Measurements from ENCODE around the gene TAB2. TPM values are rescaled to one million over a fixed set of nuclear protein-coding genes. Genes with fewer than 3 reads are reported as not detected.

The TAB2 gene
- total RNA-seq, 4 donors from 2014 or later, result 48.2 to 84.6 (median 52.8) TPM

DNA sequence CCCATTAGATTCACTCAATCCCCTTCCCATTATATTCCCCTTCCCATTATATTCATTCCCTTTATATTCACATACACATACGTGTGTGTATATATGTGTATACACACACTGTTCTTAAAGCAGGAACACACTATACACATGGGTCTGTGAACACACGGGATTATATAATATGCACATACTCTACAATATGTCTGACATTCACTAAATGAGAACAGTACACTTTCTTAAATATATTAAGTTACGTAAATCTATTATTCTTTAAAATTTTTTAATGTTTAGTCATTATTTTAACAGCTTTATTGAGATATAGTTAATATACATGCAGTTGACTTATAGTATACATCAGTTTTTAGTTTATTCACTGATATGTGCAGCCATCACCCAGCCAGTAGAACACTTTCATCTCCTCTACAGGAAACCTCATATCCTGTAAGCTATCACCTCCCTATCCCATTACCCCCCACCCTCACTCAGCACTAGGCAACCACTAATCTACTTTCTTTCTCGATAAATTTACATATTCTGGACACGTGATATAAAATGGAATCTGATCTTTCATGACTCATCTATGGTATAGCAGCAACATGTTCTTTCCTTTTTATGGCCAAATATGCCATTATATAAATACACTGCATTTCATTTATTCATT is 68.6 kb downstream of the TAB2 start:
- no peaks in the 10 kb centered on the region for H3K9me3 ChIP-seq
- H3K4me3 ChIP-seq, result no peak overlapping the region
- H3K27ac ChIP-seq, result no peak overlapping the region
- no peak for DNase-seq
- peaks cover 0 to 9% (median 0%) of the 10 kb centered on the region in 3 donors for H3K36me3 ChIP-seq
- no peak for TF ChIP-seq CTCF (IDR thresholded peaks at IDR 0.05)
- TF ChIP-seq POLR2A (IDR thresholded peaks at IDR 0.05), result no peak
- H3K4me1 ChIP-seq, result peaks cover 0 to 11% (median 0%) of the 10 kb centered on the region in 4 donors
- H3K27me3 ChIP-seq, result no peaks in the 10 kb centered on the region

GRCh38 chr6:149387779-149388512 is 70.4 kb downstream of the TAB2 start:
- Histone ChIP-seq H3K27ac (peak overlapping the region in 1 of 4 donors; percentile 45), H3K27me3 (no peaks in the 10 kb centered on the region), H3K36me3 (no peaks in the 10 kb centered on the region), H3K4me3 (no peak overlapping the region), H3K9me3 (no peaks in the 10 kb centered on the region), H3K4me1 (peaks cover 0 to 11% (median 0%) of the 10 kb centered on the region in 4 donors)
- no peak for DNase-seq
- TF ChIP-seq CTCF (IDR thresholded peaks at IDR 0.05), result no peak
- TF ChIP-seq POLR2A (IDR thresholded peaks at IDR 0.05), result no peak

DNA sequence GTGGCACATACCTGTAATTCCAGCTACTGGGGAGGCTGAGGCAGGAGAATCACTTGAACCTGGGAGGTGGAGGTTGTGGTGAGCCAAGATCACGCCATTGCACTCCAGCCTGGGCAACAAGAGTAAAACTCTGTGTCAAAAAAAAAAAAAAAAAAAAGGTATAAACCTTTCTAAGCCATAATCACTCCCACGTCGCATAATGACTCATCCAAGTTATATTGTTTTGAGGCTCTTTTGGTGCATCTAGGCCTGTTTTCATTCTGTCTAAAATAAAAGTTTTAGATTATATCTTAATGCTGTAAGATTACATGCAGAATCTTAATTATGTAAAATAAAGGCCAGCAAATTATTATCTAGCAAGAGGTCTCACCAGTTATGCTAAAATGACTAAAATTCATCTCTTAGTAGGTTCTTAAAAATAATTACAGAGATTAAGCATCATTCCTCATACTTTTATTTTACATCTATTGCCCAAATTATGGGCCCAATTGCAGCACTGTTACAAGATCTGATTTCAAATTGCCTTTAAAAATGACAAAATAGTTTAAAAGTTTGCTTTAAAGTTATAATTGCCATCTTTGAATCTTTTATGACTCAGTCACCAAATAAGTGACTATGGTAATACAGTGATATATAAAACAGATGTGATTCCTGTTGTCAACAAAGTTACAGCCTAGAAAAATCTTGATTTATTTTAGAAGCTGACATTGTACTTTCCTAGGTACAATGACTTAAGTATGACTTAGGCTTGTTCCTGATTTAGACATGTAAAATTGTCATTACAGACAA is 72.2 kb downstream of the TAB2 start:
- H3K4me1 ChIP-seq, result peaks cover 0 to 11% (median 0%) of the 10 kb centered on the region in 4 donors
- H3K9me3 ChIP-seq, result no peaks in the 10 kb centered on the region
- no peak for DNase-seq
- H3K4me3 ChIP-seq, result no peak overlapping the region
- H3K27me3 ChIP-seq, result no peaks in the 10 kb centered on the region
- TF ChIP-seq CTCF (IDR thresholded peaks at IDR 0.05) (no peak), POLR2A (IDR thresholded peaks at IDR 0.05) (no peak)
- no peak overlapping the region for H3K27ac ChIP-seq
- no peaks in the 10 kb centered on the region for H3K36me3 ChIP-seq

GRCh38 chr6:149392093-149392492 is 74.6 kb downstream of the TAB2 start:
- DNase-seq, result no peak
- Histone ChIP-seq H3K27me3 (no peaks in the 10 kb centered on the region), H3K9me3 (no peaks in the 10 kb centered on the region), H3K4me3 (no peak overlapping the region), H3K36me3 (no peaks in the 10 kb centered on the region), H3K27ac (no peak overlapping the region), H3K4me1 (peaks cover 0 to 5% (median 0%) of the 10 kb centered on the region in 4 donors)
- TF ChIP-seq POLR2A (IDR thresholded peaks at IDR 0.05) (no peak), CTCF (IDR thresholded peaks at IDR 0.05) (no peak)

- H3K4me1 ChIP-seq, result peaks cover 0 to under 1% (median 0%) of the 10 kb centered on the region in 4 donors
These were observed 75.0 kb downstream of the TAB2 start for GRCh38 chr6:149392535-149392934.

More at GRCh38 chr6:149392535-149392934, 75.0 kb downstream of the TAB2 start:
- no peak for TF ChIP-seq CTCF (IDR thresholded peaks at IDR 0.05)
- no peak for TF ChIP-seq POLR2A (IDR thresholded peaks at IDR 0.05)
- Histone ChIP-seq H3K9me3 (no peaks in the 10 kb centered on the region), H3K4me3 (no peak overlapping the region), H3K27ac (no peak overlapping the region), H3K27me3 (no peaks in the 10 kb centered on the region), H3K36me3 (peaks cover 0 to 1% (median 0%) of the 10 kb centered on the region in 3 donors)
- no peak for DNase-seq
